ENCODE data around the gene DNM2.
"Not testable (repeated sequence)": the region's sequence is repeated elsewhere in the genome, so short reads cannot be mapped to it uniquely, and the experiment has no call there.

The DNM2 gene

GRCh38 chr19:10671922-10672321 is 46.0 kb upstream of the DNM2 start:
- Histone ChIP-seq H3K79me2 (ENCODE audit: control insufficient read depth, insufficient read depth, low read length, poor library complexity) (peaks cover 22% of the 10 kb centered on the region), H3K36me3 (ENCODE audit: control insufficient read depth in 1 of 2, insufficient read depth in 2 of 2, low read length in 2 of 2) (peaks cover 54 to 59% of the 10 kb centered on the region in 2 experiments)
- not testable (repeated sequence) for H3K4me3 ChIP-seq (ENCODE audit: low read depth, low read length); H3K27ac ChIP-seq (ENCODE audit: low read depth, low read length); H3K18ac ChIP-seq (ENCODE audit: low read length); H3K23ac ChIP-seq (ENCODE audit: low read length); H2BK120ac ChIP-seq (ENCODE audit: insufficient read depth, low read length, poor library complexity); H4K91ac ChIP-seq (ENCODE audit: low read depth, low read length); H4K8ac ChIP-seq (ENCODE audit: low read depth, low read length); H3K79me1 ChIP-seq (ENCODE audit: low read length); DNase-seq; H2AK5ac ChIP-seq (ENCODE audit: low read length); H2AFZ ChIP-seq (ENCODE audit: insufficient read depth, low read length, poor library complexity); H3K4me2 ChIP-seq (ENCODE audit: low read length); H3K9ac ChIP-seq (ENCODE audit: low read length); H2BK5ac ChIP-seq (ENCODE audit: low read depth, low read length, poor library complexity); H4K12ac ChIP-seq (ENCODE audit: low read depth, low read length); H3K27me3 ChIP-seq (ENCODE audit: insufficient read depth, low read length); H3K9me3 ChIP-seq (ENCODE audit: insufficient read depth, low read depth, low read length); H3K14ac ChIP-seq (ENCODE audit: low read length); H3K4ac ChIP-seq (ENCODE audit: low read depth, low read length); H3K4me1 ChIP-seq (ENCODE audit: control insufficient read depth in 1 of 2, insufficient read depth in 2 of 2, low read length in 2 of 2); H2BK12ac ChIP-seq (ENCODE audit: low read length)
- WGBS (ENCODE audit: extremely low coverage, insufficient coverage, insufficient read length), result no CpG with 5 or more reads among the region's 3 CpGs

- H3K27me3 ChIP-seq (ENCODE audit: insufficient read depth, low read length); H3K14ac ChIP-seq (ENCODE audit: low read length): not testable (repeated sequence)
Observed at GRCh38 chr19:10675214-10675613, 42.7 kb upstream of the DNM2 start.

GRCh38 chr19:10677751-10678150 is 40.1 kb upstream of the DNM2 start:
- H3K27me3 ChIP-seq (ENCODE audit: insufficient read depth, low read length), result no peaks in the 10 kb centered on the region
- H3K23ac ChIP-seq (ENCODE audit: low read length), result no peak overlapping the region
- H3K4ac ChIP-seq (ENCODE audit: low read depth, low read length), result peak overlapping the region; percentile 56
- peaks cover 3% of the 10 kb centered on the region for H3K9me3 ChIP-seq (ENCODE audit: insufficient read depth, low read depth, low read length)
- H2AFZ ChIP-seq (ENCODE audit: insufficient read depth, low read length, poor library complexity), result no peak overlapping the region
- H4K8ac ChIP-seq (ENCODE audit: low read depth, low read length), result no peak overlapping the region
- H2AK5ac ChIP-seq (ENCODE audit: low read length), result no peak overlapping the region
- DNase-seq, result no peak
- H3K4me1 ChIP-seq (ENCODE audit: control insufficient read depth in 1 of 2, insufficient read depth in 2 of 2, low read length in 2 of 2), result no peaks in the 10 kb centered on the region
- peaks cover 83 to 84% of the 10 kb centered on the region in 2 experiments for H3K36me3 ChIP-seq (ENCODE audit: control insufficient read depth in 1 of 2, insufficient read depth in 2 of 2, low read length in 2 of 2)
- H3K14ac ChIP-seq (ENCODE audit: low read length), result no peak overlapping the region
- no peak overlapping the region for H4K91ac ChIP-seq (ENCODE audit: low read depth, low read length)
- no peaks in the 10 kb centered on the region for H3K79me2 ChIP-seq (ENCODE audit: control insufficient read depth, insufficient read depth, low read length, poor library complexity)
- WGBS (ENCODE audit: extremely low coverage, insufficient coverage, insufficient read length), result no CpG with 5 or more reads among the region's 13 CpGs
- H3K18ac ChIP-seq (ENCODE audit: low read length), result no peak overlapping the region
- H2BK5ac ChIP-seq (ENCODE audit: low read depth, low read length, poor library complexity), result no peak overlapping the region
- H3K9ac ChIP-seq (ENCODE audit: low read length), result no peak overlapping the region
- no peak overlapping the region for H3K27ac ChIP-seq (ENCODE audit: low read depth, low read length)
- H2BK12ac ChIP-seq (ENCODE audit: low read length), result no peak overlapping the region
- H3K4me2 ChIP-seq (ENCODE audit: low read length), result no peak overlapping the region
- no peaks in the 10 kb centered on the region for H3K79me1 ChIP-seq (ENCODE audit: low read length)
- H4K12ac ChIP-seq (ENCODE audit: low read depth, low read length), result no peak overlapping the region
- H3K4me3 ChIP-seq (ENCODE audit: low read depth, low read length), result no peak overlapping the region
- H2BK120ac ChIP-seq (ENCODE audit: insufficient read depth, low read length, poor library complexity), result no peak overlapping the region

More at GRCh38 chr19:10675214-10675613, 42.7 kb upstream of the DNM2 start:
- DNase-seq; H3K9me3 ChIP-seq (ENCODE audit: insufficient read depth, low read depth, low read length); H2AK5ac ChIP-seq (ENCODE audit: low read length); H3K4me2 ChIP-seq (ENCODE audit: low read length); H3K79me1 ChIP-seq (ENCODE audit: low read length); H3K4me3 ChIP-seq (ENCODE audit: low read depth, low read length); H4K8ac ChIP-seq (ENCODE audit: low read depth, low read length); H3K79me2 ChIP-seq (ENCODE audit: control insufficient read depth, insufficient read depth, low read length, poor library complexity); H2BK120ac ChIP-seq (ENCODE audit: insufficient read depth, low read length, poor library complexity); H3K18ac ChIP-seq (ENCODE audit: low read length); H3K4ac ChIP-seq (ENCODE audit: low read depth, low read length); H2BK12ac ChIP-seq (ENCODE audit: low read length); H3K4me1 ChIP-seq (ENCODE audit: control insufficient read depth in 1 of 2, insufficient read depth in 2 of 2, low read length in 2 of 2); H4K12ac ChIP-seq (ENCODE audit: low read depth, low read length); H2BK5ac ChIP-seq (ENCODE audit: low read depth, low read length, poor library complexity); H4K91ac ChIP-seq (ENCODE audit: low read depth, low read length); H3K9ac ChIP-seq (ENCODE audit: low read length); H3K27ac ChIP-seq (ENCODE audit: low read depth, low read length); H3K23ac ChIP-seq (ENCODE audit: low read length); H2AFZ ChIP-seq (ENCODE audit: insufficient read depth, low read length, poor library complexity): not testable (repeated sequence)
- peaks cover 76 to 80% of the 10 kb centered on the region in 2 experiments for H3K36me3 ChIP-seq (ENCODE audit: control insufficient read depth in 1 of 2, insufficient read depth in 2 of 2, low read length in 2 of 2)
- WGBS (ENCODE audit: extremely low coverage, insufficient coverage, insufficient read length), result no CpG with 5 or more reads among the region's 8 CpGs

GRCh38 chr19:10678813-10679212 is 39.1 kb upstream of the DNM2 start:
- DNase-seq, result no peak
- Histone ChIP-seq H2AK5ac (ENCODE audit: low read length) (no peak overlapping the region), H2BK5ac (ENCODE audit: low read depth, low read length, poor library complexity) (no peak overlapping the region), H3K14ac (ENCODE audit: low read length) (no peak overlapping the region), H2BK12ac (ENCODE audit: low read length) (no peak overlapping the region), H3K79me2 (ENCODE audit: control insufficient read depth, insufficient read depth, low read length, poor library complexity) (no peaks in the 10 kb centered on the region), H3K18ac (ENCODE audit: low read length) (no peak overlapping the region), H4K12ac (ENCODE audit: low read depth, low read length) (no peak overlapping the region), H3K9ac (ENCODE audit: low read length) (no peak overlapping the region), H3K4me1 (ENCODE audit: control insufficient read depth in 1 of 2, insufficient read depth in 2 of 2, low read length in 2 of 2) (no peaks in the 10 kb centered on the region), H2AFZ (ENCODE audit: insufficient read depth, low read length, poor library complexity) (no peak overlapping the region), H3K4ac (ENCODE audit: low read depth, low read length) (no peak overlapping the region), H4K91ac (ENCODE audit: low read depth, low read length) (no peak overlapping the region), H3K27ac (ENCODE audit: low read depth, low read length) (no peak overlapping the region), H3K27me3 (ENCODE audit: insufficient read depth, low read length) (no peaks in the 10 kb centered on the region), H3K9me3 (ENCODE audit: insufficient read depth, low read depth, low read length) (peaks cover 3% of the 10 kb centered on the region), H3K36me3 (ENCODE audit: control insufficient read depth in 1 of 2, insufficient read depth in 2 of 2, low read length in 2 of 2) (peaks cover 86% of the 10 kb centered on the region in 2 experiments), H3K23ac (ENCODE audit: low read length) (no peak overlapping the region), H4K8ac (ENCODE audit: low read depth, low read length) (no peak overlapping the region), H2BK120ac (ENCODE audit: insufficient read depth, low read length, poor library complexity) (no peak overlapping the region), H3K4me3 (ENCODE audit: low read depth, low read length) (no peak overlapping the region), H3K79me1 (ENCODE audit: low read length) (no peaks in the 10 kb centered on the region), H3K4me2 (ENCODE audit: low read length) (no peak overlapping the region)
- no CpG with 5 or more reads among the region's 12 CpGs for WGBS (ENCODE audit: extremely low coverage, insufficient coverage, insufficient read length)
